SK-N-SH treated with all-trans-retinoic acid at 6 μM for 48 hours (cell line): Measurements from ENCODE around the gene SLC47A2.

Experiments used
- ARNTL ChIP-seq: fragments of 450-650 bp; formaldehyde crosslinking; IDR thresholded peaks from 2 replicates; pipeline ENCODE4 v1.5.0; 2020; ENCODE audit warnings: low read depth, mild to moderate bottlenecking, moderate library complexity, borderline replicate concordance
- TOX ChIP-seq: fragments of 250-450 bp; sonication (Bioruptor Pico); IDR thresholded peaks from 2 replicates; pipeline ENCODE4 v1.8.0; 2021; ENCODE audit warnings: mild to moderate bottlenecking, moderate library complexity, borderline replicate concordance
- ZNF70 ChIP-seq: fragments of 450-650 bp; formaldehyde crosslinking; IDR thresholded peaks from 2 replicates; pipeline ENCODE4 v1.5.0; 2020; ENCODE audit warnings: mild to moderate bottlenecking, moderate library complexity
- ZNF8 ChIP-seq: fragments of 450-650 bp; formaldehyde crosslinking; IDR thresholded peaks from 2 replicates; pipeline ENCODE4 v1.5.0; 2020; ENCODE audit warnings: mild to moderate bottlenecking, moderate library complexity

GRCh38 chr17:19647697-19648474 lies 68.5 kb downstream of the SLC47A2 start:
- TF ChIP-seq ZNF8 (CRISPR knock-in tag) (no peak), TOX (CRISPR knock-in tag) (no peak), ZNF70 (CRISPR knock-in tag) (no peak), ARNTL (CRISPR knock-in tag) (no peak)
